GM12892 (cell line): ENCODE measurements around the gene EIF1.

Experiments used
- POLR2A ChIP-seq: IDR thresholded peaks from 2 replicates; pipeline ENCODE4 v1.6.1; 2011; ENCODE audit warnings: low read depth, low read length, control low read depth
- POLR2AphosphoS5 ChIP-seq: IDR thresholded peaks from 2 replicates; pipeline ENCODE4 v1.6.1; 2011; ENCODE audit warnings: low read depth, low read length, control low read depth

DNA sequence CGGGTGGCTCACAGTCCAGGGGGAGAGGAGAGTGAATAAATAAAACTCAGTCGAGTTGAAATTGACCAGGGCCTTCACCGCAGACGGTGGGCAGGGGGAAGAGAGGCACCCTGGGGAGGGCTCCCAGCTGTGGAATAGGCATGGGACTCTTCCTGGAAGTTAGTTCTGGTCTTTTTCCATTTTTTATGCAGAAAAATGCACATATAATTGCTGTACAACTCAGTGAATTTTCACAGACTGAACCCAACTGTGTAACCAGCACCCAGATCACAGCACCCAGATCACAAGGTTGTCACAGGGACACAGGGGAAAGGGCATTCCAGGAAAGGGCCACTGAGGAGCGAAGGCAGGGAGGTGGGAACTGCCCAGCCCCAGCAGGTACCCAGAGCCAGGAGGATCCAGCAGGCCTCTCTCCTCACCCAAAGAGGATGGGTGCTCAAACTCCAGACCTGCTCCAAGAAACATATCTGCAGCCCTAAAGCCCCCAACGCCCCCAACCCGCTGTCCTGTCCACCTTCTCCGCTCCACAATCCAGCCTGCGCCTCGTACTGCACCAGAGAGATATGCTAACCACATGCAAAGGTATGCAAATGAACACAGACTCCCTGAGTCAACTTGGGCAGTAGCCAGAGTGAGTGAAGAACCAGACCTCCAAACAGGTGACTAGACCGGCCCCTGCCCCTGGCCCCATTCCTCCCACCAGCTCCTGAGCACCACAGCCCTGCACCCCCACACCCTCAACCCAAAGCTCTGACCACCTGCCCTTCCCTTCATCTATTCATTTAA lies 29.1 kb upstream of the EIF1 start:
- no peak for TF ChIP-seq POLR2A
- TF ChIP-seq POLR2AphosphoS5: no peak
